A673 (cell line): Measurements from ENCODE around the gene PMP22. TPM values are rescaled to one million over a fixed set of nuclear protein-coding genes. Genes with fewer than 3 reads are reported as not detected.

Experiments used
- BruUV-seq: library from RNA; stranded (reverse); fragments of 400-500 nt; replicated peaks from 2 replicates; lab custom pipeline; 2021; lab: Mats Ljungman, UMichigan
- CTCF ChIA-PET: fragments of 300-600 bp; sonication (Branson Sonifier 250); formaldehyde crosslinking; loops from one replicate; lab custom pipeline; 2022; ENCODE audit warnings: antibody characterized with exemption; lab: Charles Lee
- POLR2A ChIA-PET: fragments of 300-600 bp; sonication (Branson Sonifier 250); formaldehyde crosslinking; loops from one replicate; lab custom pipeline; 2022; ENCODE audit warnings: antibody characterized with exemption; ENCODE audit not compliant: low non-redundant PET; lab: Charles Lee
- DNase-seq: peaks from one replicate; pipeline ENCODE4 v3.0.0-alpha.2; 2015; ENCODE audit warnings: low spot score
- H3K27ac ChIP-seq: fragments of 200-600 bp; sonication (generic); 2 replicates; pipeline ENCODE4 v1.5.1; 2016; ENCODE audit warnings: mixed run types, low read depth, mild to moderate bottlenecking, mixed read lengths, antibody characterized with exemption, low read length; ENCODE audit not compliant: poor library complexity, severe bottlenecking
- H3K27me3 ChIP-seq: fragments of 200-600 bp; sonication (generic); replicated peaks from 2 replicates; pipeline ENCODE4 v1.6.1; 2017; ENCODE audit warnings: mixed run types, low read depth, mild to moderate bottlenecking, mixed read lengths, antibody characterized with exemption, low read length; ENCODE audit not compliant: insufficient read depth, poor library complexity
- H3K36me3 ChIP-seq: fragments of 200-600 bp; sonication (generic); 2 replicates; pipeline ENCODE4 v1.6.1; 2016; ENCODE audit warnings: mixed run types, mild to moderate bottlenecking, mixed read lengths, antibody characterized with exemption, low read length; ENCODE audit not compliant: insufficient read depth, poor library complexity, severe bottlenecking
- H3K4me1 ChIP-seq: fragments of 200-600 bp; sonication (generic); 2 replicates; pipeline ENCODE4 v1.6.1; 2017; ENCODE audit warnings: mixed run types, mild to moderate bottlenecking, mixed read lengths, antibody characterized with exemption, low read length; ENCODE audit not compliant: insufficient read depth, poor library complexity, severe bottlenecking
- H3K4me3 ChIP-seq: fragments of 200-600 bp; sonication (generic); 2 replicates; pipeline ENCODE4 v1.5.1; 2016; ENCODE audit warnings: low read depth, mixed run types, mild to moderate bottlenecking, mixed read lengths, low read length; ENCODE audit not compliant: poor library complexity, severe bottlenecking
- H3K9me3 ChIP-seq: fragments of 200-600 bp; sonication (generic); 2 replicates; pipeline ENCODE4 v1.6.1; 2016; ENCODE audit warnings: mixed run types, low read depth, mild to moderate bottlenecking, mixed read lengths, antibody characterized with exemption, low read length; ENCODE audit not compliant: poor library complexity, severe bottlenecking
- EZH2 ChIP-seq: fragments of 200-600 bp; sonication (generic); IDR thresholded peaks from 2 replicates; pipeline ENCODE4 v1.6.1; 2017; ENCODE audit warnings: borderline replicate concordance, low read depth, mild to moderate bottlenecking, mixed read lengths, antibody characterized with exemption, low read length; ENCODE audit not compliant: poor library complexity, severe bottlenecking
- intact Hi-C: fragments of 100-400 bp; cut with micrococcal nuclease; formaldehyde crosslinking; loops from one replicate; pipeline ENCODE4 v1.10.0; 2022; ENCODE audit not compliant: unreplicated experiment
- total RNA-seq: library from RNA; stranded (reverse); gene quantifications from 2 replicates; pipeline ENCODE4 v1.2.3, GENCODE V29; 2021
- TF ChIP-seq, protein P1 (sequence below): fragments of 300-800, 200-600 bp; sonication (generic); conservative IDR thresholded peaks from 2 replicates; pipeline ENCODE4 v1.5.1; 2017; ENCODE audit warnings: low read depth, mild to moderate bottlenecking, antibody characterized with exemption, low read length, moderate library complexity, mixed read lengths

Gene PMP22
- total RNA-seq, 1 experiment from 2014 or later = not detected

DNA sequence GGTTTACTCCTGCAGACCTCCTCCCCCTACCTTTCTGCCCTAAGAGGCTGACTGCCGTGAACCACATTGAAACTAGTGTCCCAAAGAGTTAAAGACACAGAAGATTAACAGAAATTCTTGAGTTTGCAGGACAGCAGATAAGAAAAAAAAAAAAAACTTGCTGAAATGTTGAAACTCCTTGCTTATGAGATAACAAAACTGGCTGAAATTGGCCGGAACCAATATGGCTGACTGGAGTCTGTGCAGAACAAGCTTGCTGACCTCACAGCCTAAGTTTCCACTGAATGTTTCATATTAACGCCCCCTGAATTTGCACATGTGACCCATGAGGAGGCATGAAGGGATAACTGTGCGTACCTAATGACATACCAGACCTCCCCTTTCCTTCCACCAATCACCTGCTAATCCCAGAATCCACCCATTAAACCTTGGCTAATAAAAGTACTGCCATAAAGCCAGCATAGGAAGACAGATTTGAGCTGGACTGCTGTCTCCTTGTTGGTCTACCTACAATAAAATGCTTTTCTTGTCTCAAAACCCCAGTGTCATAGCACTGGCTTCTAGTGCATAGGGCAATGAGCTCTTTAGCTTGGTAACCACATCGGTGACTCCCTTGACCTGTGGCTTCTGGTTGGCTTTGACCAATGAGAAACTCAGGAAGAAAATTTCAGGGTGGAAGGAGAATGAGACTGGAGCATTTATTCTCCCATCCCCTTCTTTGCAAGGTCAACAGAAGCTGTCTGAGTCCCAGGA, 80.1 kb downstream of the PMP22 start:
- Histone ChIP-seq H3K27ac (no peak overlapping the region), H3K4me3 (no peak overlapping the region), H3K9me3 (no peaks in the 10 kb centered on the region), H3K4me1 (no peaks in the 10 kb centered on the region), H3K27me3 (no peaks in the 10 kb centered on the region), H3K36me3 (no peaks in the 10 kb centered on the region)
- CTCF ChIA-PET = no interaction called here
- TF ChIP-seq, protein P1, sequence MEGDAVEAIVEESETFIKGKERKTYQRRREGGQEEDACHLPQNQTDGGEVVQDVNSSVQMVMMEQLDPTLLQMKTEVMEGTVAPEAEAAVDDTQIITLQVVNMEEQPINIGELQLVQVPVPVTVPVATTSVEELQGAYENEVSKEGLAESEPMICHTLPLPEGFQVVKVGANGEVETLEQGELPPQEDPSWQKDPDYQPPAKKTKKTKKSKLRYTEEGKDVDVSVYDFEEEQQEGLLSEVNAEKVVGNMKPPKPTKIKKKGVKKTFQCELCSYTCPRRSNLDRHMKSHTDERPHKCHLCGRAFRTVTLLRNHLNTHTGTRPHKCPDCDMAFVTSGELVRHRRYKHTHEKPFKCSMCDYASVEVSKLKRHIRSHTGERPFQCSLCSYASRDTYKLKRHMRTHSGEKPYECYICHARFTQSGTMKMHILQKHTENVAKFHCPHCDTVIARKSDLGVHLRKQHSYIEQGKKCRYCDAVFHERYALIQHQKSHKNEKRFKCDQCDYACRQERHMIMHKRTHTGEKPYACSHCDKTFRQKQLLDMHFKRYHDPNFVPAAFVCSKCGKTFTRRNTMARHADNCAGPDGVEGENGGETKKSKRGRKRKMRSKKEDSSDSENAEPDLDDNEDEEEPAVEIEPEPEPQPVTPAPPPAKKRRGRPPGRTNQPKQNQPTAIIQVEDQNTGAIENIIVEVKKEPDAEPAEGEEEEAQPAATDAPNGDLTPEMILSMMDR = no peak
- no peak for TF ChIP-seq EZH2
- no TSS peak for BruUV-seq
- POLR2A ChIA-PET = no interaction called here
- intact Hi-C loops = no loop called here
- DNase-seq = no peak

DNA sequence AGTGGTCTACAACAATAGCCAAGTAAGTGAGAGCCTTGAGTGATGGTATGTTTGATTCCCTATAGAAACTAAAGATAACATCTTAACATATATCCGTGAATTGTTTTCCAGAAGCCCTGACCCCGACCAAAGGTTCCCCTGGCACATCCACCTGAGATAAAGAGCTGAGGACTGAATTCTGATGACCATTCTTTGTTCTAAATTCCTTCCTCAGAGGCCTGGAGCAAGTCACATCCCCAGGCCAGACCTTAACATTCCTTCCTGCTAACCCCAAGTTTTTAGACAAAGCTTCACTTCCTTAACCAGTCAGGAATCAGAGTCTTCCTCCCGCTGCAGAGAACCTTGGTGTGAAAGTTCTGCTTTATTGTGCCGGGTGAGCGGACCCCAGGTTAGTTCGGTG, 83.3 kb downstream of the PMP22 start:
- no TSS peak for BruUV-seq
- no peaks in the 10 kb centered on the region for H3K36me3 ChIP-seq
- CTCF ChIA-PET = no interaction called here
- intact Hi-C loops = no loop called here
- POLR2A ChIA-PET = no interaction called here
- H3K27ac ChIP-seq = no peak overlapping the region
- H3K9me3 ChIP-seq = no peaks in the 10 kb centered on the region
- no peaks in the 10 kb centered on the region for H3K27me3 ChIP-seq
- TF ChIP-seq EZH2 = no peak
- TF ChIP-seq, protein P1 = no peak
- H3K4me3 ChIP-seq = no peak overlapping the region
- H3K4me1 ChIP-seq = no peaks in the 10 kb centered on the region
- no peak for DNase-seq

DNA sequence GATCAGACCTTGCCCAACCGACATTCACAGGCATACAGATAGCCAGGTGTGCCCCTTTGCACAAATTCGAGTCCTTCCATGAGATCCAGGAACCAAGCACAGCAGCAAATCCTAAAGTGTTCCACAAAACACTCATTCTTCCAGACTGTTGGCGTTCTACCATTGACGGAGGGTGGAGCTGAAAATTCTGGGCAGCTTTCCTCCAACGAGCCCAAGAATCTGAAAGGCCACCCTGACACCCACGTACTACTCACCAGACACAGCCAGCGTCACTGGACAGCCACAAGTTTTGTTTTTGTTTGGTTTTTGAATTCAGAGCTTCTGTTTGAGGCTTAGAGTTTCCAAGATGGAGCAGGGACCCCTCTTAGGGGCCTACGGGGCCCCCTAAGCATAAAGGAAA, 83.8 kb downstream of the PMP22 start:
- H3K9me3 ChIP-seq = no peaks in the 10 kb centered on the region
- ChIA-PET CTCF (no interaction called here), POLR2A (no interaction called here)
- H3K27me3 ChIP-seq = no peaks in the 10 kb centered on the region
- no TSS peak for BruUV-seq
- H3K4me3 ChIP-seq = no peak overlapping the region
- no peak for DNase-seq
- intact Hi-C loops = no loop called here
- H3K27ac ChIP-seq = no peak overlapping the region
- TF ChIP-seq, protein P1 = no peak
- no peak for TF ChIP-seq EZH2
- H3K36me3 ChIP-seq = no peaks in the 10 kb centered on the region
- no peaks in the 10 kb centered on the region for H3K4me1 ChIP-seq
